ENCODE results near the gene UBTD1.
"Not testable (repeated sequence)": the region's sequence is repeated elsewhere in the genome, so short reads cannot be mapped to it uniquely, and the experiment has no call there.

UBTD1 gene, protein sequence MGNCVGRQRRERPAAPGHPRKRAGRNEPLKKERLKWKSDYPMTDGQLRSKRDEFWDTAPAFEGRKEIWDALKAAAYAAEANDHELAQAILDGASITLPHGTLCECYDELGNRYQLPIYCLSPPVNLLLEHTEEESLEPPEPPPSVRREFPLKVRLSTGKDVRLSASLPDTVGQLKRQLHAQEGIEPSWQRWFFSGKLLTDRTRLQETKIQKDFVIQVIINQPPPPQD

GRCh38 chr10:97498841-97499560, at the start of gene UBTD1:
UBTD1 (plus strand) TSS chr10:97498924; CDS start chr10:97499204, 280 bp downstream.
- DNase-seq, result no peak

GRCh38 chr10:97450828-97451227, 47.9 kb upstream of the UBTD1 start:
- no peak for DNase-seq

DNA sequence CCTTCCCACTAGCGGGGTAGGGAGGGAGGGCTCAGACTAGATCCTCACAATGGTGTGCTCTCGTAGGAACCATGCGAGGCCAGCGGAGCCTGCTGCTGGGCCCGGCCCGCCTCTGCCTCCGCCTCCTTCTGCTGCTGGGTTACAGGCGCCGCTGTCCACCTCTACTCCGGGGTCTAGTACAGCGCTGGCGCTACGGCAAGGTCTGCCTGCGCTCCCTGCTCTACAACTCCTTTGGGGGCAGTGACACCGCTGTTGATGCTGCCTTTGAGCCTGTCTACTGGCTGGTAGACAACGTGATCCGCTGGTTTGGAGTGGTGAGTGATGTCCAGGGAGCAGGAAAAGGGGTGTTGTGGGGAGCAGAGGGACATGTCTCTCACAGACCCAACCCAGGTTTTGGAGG, 47.1 kb upstream of the UBTD1 start:
- no peak for DNase-seq

GRCh38 chr10:97452352-97452751, 46.4 kb upstream of the UBTD1 start:
- DNase-seq, result no peak

GRCh38 chr10:97454330-97455036, 44.2 kb upstream of the UBTD1 start:
- DNase-seq, result no peak

- no peak for DNase-seq
Observed at GRCh38 chr10:97456034-97456685, 42.6 kb upstream of the UBTD1 start.

DNA sequence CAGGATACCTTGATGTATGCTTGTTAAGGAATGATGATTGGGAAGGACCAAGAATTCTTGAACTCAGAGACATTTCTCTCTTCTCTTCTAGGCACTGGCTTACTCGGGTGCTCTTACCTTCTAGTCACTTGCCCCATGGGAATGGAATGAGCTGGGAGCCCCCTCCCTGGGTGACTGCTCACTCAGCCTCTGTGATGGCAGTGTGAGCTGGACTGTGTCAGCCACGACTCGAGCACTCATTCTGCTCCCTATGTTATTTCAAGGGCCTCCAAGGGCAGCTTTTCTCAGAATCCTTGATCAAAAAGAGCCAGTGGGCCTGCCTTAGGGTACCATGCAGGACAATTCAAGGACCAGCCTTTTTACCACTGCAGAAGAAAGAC, 42.0 kb upstream of the UBTD1 start:
- DNase-seq, result no peak

DNA sequence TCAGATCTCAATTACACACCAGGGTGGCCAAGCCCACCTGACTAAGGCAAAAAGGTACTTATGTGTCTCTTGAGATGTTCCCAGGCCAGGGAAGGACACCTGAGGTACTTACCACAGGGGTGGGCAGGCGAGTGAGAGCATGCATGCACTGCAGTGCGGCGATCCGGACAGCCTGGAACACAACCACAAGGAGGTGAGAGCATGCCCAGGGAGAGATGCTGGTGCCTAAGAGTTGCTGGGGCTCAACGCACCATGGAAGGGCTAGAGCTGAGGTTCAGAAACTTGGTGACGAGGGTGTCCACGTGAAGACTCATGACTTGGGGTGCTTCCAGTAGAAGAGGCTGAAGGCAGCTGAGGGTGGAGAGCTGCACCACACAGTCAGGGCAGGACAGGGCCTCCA, 39.6 kb upstream of the UBTD1 start:
- no peak for DNase-seq

DNA sequence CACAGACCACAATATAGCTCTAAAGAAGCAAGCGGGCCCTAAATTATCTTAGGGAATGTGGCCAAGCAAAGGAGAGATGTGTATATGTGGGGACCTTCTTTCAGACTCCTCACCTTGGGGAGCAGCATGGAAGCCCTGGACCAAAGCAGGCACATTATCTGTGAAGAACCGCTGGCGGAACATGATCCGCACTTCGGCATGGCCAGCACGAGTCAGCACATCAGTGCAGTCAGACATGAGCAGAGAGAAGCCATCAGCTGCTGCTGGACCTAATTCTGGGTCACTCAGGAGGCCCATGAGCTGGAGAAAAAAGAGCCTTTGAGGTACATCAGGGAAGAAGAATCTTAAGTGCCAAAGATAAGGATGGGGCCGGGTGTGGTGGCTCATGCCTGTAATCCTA, 38.8 kb upstream of the UBTD1 start:
- no peak for DNase-seq

DNA sequence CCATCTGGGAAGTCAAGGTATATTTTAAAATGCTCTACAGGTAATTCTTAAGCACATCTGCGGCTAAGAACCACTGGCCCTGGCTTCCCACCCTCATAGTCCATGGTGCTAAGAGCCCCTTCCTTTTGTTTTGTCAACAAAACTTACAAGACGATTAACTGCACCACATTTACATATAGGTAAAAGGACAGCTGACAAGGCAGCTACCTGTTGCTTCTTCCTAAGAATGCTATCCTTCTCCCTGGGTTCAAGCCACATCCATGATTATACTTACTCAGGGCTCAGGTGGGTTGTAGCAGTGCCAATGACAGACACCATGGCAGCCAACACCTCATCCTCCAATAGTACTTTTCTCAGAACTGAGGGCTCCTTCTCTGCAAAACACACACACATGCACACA, 36.4 kb upstream of the UBTD1 start:
- no peak for DNase-seq

GRCh38 chr10:97463363-97464132, 35.2 kb upstream of the UBTD1 start:
- no peak for DNase-seq

GRCh38 chr10:97464226-97464625, 34.5 kb upstream of the UBTD1 start:
- no peak for DNase-seq

DNA sequence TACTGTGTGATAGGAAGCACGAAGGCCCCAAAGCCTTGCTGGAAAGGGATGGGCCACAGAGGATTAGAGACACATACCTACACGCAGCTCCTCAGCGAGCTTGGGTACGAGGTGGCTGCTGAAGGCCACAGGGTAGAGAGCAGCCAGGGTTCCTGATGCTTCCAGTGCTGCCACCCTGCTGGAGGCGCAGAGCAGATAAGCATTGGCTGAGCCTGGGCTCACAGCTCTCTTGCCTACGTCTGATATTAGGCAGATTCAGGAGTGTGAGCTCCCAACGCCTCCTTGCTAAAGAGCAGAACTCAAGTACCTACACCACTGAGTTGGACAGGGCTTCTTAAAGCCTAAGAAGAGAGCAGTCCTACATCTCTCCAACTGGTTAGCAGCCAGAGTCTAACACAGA, 32.7 kb upstream of the UBTD1 start:
- DNase-seq, result no peak

GRCh38 chr10:97466755-97467154, 32.0 kb upstream of the UBTD1 start:
- DNase-seq, result no peak

- no peak for DNase-seq
Observed at GRCh38 chr10:97468162-97468561, 30.6 kb upstream of the UBTD1 start.

GRCh38 chr10:97468781-97469180, 29.9 kb upstream of the UBTD1 start:
- DNase-seq, result not testable (repeated sequence)

DNA sequence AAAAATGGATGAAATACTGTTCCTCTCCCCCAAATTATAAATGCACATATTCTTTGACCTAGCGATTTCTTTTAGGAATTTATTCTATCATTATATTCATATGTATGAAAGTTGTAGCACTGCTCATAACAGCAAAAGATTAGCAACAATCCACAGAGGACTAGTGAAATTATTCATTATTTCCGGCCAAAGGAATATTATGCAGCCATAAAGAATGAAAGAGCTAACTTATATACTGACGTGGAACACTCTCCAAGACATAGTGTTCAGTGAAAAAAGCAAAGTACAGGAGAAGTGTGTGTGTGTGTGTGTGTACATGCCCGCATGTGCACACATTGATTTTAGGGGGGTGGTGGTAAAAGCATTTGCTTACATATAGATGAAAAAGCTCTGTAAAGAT, 23.8 kb upstream of the UBTD1 start:
- DNase-seq, result no peak

- no peak for DNase-seq
Observed at GRCh38 chr10:97475936-97476594, 22.7 kb upstream of the UBTD1 start.

GRCh38 chr10:97479410-97479809, 19.3 kb upstream of the UBTD1 start:
- DNase-seq, result not testable (repeated sequence)

GRCh38 chr10:97479939-97480338, 18.8 kb upstream of the UBTD1 start:
- no peak for DNase-seq

GRCh38 chr10:97481071-97481470, 17.7 kb upstream of the UBTD1 start:
- DNase-seq, result no peak

DNA sequence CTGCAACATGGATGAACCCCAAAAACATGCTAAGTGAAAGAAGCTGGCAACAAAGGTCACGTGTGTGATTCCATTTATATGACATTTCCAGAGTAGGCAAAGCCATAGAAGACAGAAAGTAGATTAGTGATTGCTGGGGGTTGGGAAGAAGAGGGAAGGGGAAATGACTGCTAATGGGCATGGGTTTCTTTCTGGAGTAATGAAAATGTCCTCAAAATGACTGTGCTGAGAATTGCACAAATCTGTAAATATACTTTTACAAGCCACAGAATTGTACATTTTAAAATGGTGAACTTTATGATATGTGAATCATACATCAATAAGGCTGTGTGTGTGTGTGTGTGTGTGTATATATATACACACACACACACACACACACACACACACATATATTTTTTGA, 16.3 kb upstream of the UBTD1 start:
- no peak for DNase-seq

Measured in cortex of kidney (tissue), 1 donor.